HL-60 (cell line): ENCODE data around the gene CTNNA2.

Experiments used
- DNase-seq, 2 experiments: peaks; one replicate each; pipeline ENCODE4 v3.0.0-alpha.2; 2010 to 2020; ENCODE audit warnings: low read depth in 1 of 2, low spot score in 1 of 2
- H3K27ac ChIP-seq: fragments of 250-450 bp; sonication (Bioruptor Pico); replicated peaks from 2 replicates; pipeline ENCODE4 v1.5.1; 2020; ENCODE audit warnings: mild to moderate bottlenecking, moderate library complexity
- H3K27me3 ChIP-seq: fragments of 250-450 bp; sonication (Bioruptor Pico); 2 replicates; pipeline ENCODE4 v1.5.1; 2021; ENCODE audit warnings: mild to moderate bottlenecking, moderate library complexity; ENCODE audit not compliant: insufficient read depth, poor library complexity, severe bottlenecking
- H3K4me3 ChIP-seq: replicated peaks from 2 replicates; pipeline ENCODE4 v1.5.1; 2011; ENCODE audit warnings: mild to moderate bottlenecking, control low read depth, low read length; ENCODE audit not compliant: insufficient read depth
- CTCF ChIP-seq: IDR thresholded peaks from one replicate; pipeline ENCODE4 v1.5.1; 2011; ENCODE audit warnings: low read length, control low read depth, inconsistent platforms; ENCODE audit not compliant: insufficient read depth
- GABPA ChIP-seq: IDR thresholded peaks from 2 replicates; pipeline ENCODE4 v1.6.1; 2012; ENCODE audit warnings: low read depth
- POLR2AphosphoS5 ChIP-seq: IDR thresholded peaks from 2 replicates; pipeline ENCODE4 v1.6.1; 2012; ENCODE audit warnings: low read depth
- REST ChIP-seq: IDR thresholded peaks from 2 replicates; pipeline ENCODE4 v1.6.1; 2012; ENCODE audit warnings: low read depth; ENCODE audit not compliant: insufficient replicate concordance
- SPI1 ChIP-seq: IDR thresholded peaks from 2 replicates; pipeline ENCODE4 v1.6.1; 2012; ENCODE audit warnings: low read depth, mild to moderate bottlenecking, borderline replicate concordance

Gene CTNNA2

GRCh38 chr2:80205498-80205897 lies 692.6 kb downstream of the CTNNA2 start:
- no peak overlapping the region for H3K4me3 ChIP-seq
- no peaks in the 10 kb centered on the region for H3K27me3 ChIP-seq
- DNase-seq: no peak
- no peak overlapping the region for H3K27ac ChIP-seq
- no peak for TF ChIP-seq GABPA
- TF ChIP-seq POLR2AphosphoS5: no peak
- no peak for TF ChIP-seq REST
- TF ChIP-seq CTCF: no peak
- no peak for TF ChIP-seq SPI1

GRCh38 chr2:80209458-80209857 lies 696.6 kb downstream of the CTNNA2 start:
- no peak overlapping the region for H3K27ac ChIP-seq
- H3K4me3 ChIP-seq: no peak overlapping the region
- no peak for DNase-seq
- TF ChIP-seq REST: no peak
- no peak for TF ChIP-seq SPI1
- no peak for TF ChIP-seq GABPA
- TF ChIP-seq POLR2AphosphoS5: no peak
- no peak for TF ChIP-seq CTCF
- H3K27me3 ChIP-seq: no peaks in the 10 kb centered on the region

- DNase-seq: no peak
- H3K4me3 ChIP-seq: no peak overlapping the region
- TF ChIP-seq POLR2AphosphoS5 (no peak), REST (no peak), GABPA (no peak), CTCF (no peak), SPI1 (no peak)
- no peaks in the 10 kb centered on the region for H3K27me3 ChIP-seq
- no peak overlapping the region for H3K27ac ChIP-seq
Observed at GRCh38 chr2:80217446-80217845, 704.6 kb downstream of the CTNNA2 start.
